Left colon (tissue), 2 donors: Measurements from ENCODE around the gene USP34. TPM values are rescaled to one million over a fixed set of nuclear protein-coding genes. Genes with fewer than 3 reads are reported as not detected.
"Not testable (repeated sequence)": the region's sequence is repeated elsewhere in the genome, so short reads cannot be mapped to it uniquely, and the experiment has no call there.

Experiments
- ATAC-seq: fragments of 200-7000 bp; cut with Tn5 transposase; one replicate; pipeline ENCODE4 v1.9.1; 2020; ENCODE audit warnings: mild to moderate bottlenecking, moderate library complexity
- DNase-seq, 2 donors: peaks; one replicate each; pipeline ENCODE4 v3.0.0-alpha.2; 2020
- intact Hi-C, 2 donors: fragments of 100-400 bp; cut with DNase I in 1 of 2; cut with micrococcal nuclease in 1 of 2; formaldehyde crosslinking; loops; one replicate each; pipeline versions ENCODE4 v1.11.2 to v1.14.0; 2022; cut with DNase I, micrococcal nuclease
- long read RNA-seq: library from polyadenylated mRNA; unstranded; transcript quantifications from one replicate; pipeline ENCODE4 v2.0.0, GENCODE V29; 2021
- total RNA-seq, 2 donors: library from RNA; stranded (reverse); fragmentation: NEBNext Ultra II Directional; extraction: Animal tissue kit (Norgen Biotek cat#: 25700); gene quantifications; one replicate each; pipeline ENCODE4 v1.2.1, GENCODE V29; 2021
- donor health status: DM: no; HTN: no; CAD: no.
- donor health status: DM: yes; HTN: yes; CAD: no.

Gene USP34
- total RNA-seq: 10 to 100 TPM; 81.3 to 89.0 TPM
- long read RNA-seq, partial matches to known transcripts: 15 of 17 reads
- long read RNA-seq, other reads (novel, unspliced or antisense): 2 of 17 reads

GRCh38 chr2:61470965-61471904 is at the start of gene USP34:
TSS of gene USP34 (minus strand) at chr2:61471087. CDS start at chr2:61470692, 395 bp downstream.
- ATAC-seq (peak; percentile 88), DNase-seq (peak; percentile 96 to 97)
- intact Hi-C loops: no loop called here

GRCh38 chr2:61520261-61520660 is 49.4 kb upstream of the USP34 start:
- DNase-seq (no peak), ATAC-seq (no peak)
- intact Hi-C loops: no loop called here

GRCh38 chr2:61512768-61513398 is 42.0 kb upstream of the USP34 start:
- intact Hi-C loops: no loop called here
- ATAC-seq (peak; percentile 95), DNase-seq (peak in 1 of 2 donors; percentile 35)

GRCh38 chr2:61510674-61511671 is 40.1 kb upstream of the USP34 start:
- DNase-seq (no peak), ATAC-seq (no peak)
- intact Hi-C loops: no loop called here

GRCh38 chr2:61504949-61505348 is 34.1 kb upstream of the USP34 start:
- intact Hi-C loops: no loop called here
- ATAC-seq: no peak
- no peak for DNase-seq

- ATAC-seq (no peak), DNase-seq (no peak)
- intact Hi-C loops: no loop called here
Observed at GRCh38 chr2:61499060-61499459, 28.2 kb upstream of the USP34 start.

- intact Hi-C loops: no loop called here
Observed at GRCh38 chr2:61493523-61493942, 22.6 kb upstream of the USP34 start.

GRCh38 chr2:61492476-61492875 is 21.6 kb upstream of the USP34 start:
- no peak for DNase-seq
- intact Hi-C loops: no loop called here
- ATAC-seq: no peak

More at GRCh38 chr2:61493523-61493942, 22.6 kb upstream of the USP34 start:
- ATAC-seq: no peak
- DNase-seq: no peak

- no peak for ATAC-seq
- no peak for DNase-seq
- intact Hi-C loops: no loop called here
Observed at GRCh38 chr2:61485281-61485680, 14.4 kb upstream of the USP34 start.

GRCh38 chr2:61478086-61478485 is 7.2 kb upstream of the USP34 start:
- no peak for ATAC-seq
- intact Hi-C loops: no loop called here
- DNase-seq: no peak

- intact Hi-C loops, ATAC-seq, DNase-seq: not testable (repeated sequence)
Observed at GRCh38 chr2:61476929-61477589, 6.2 kb upstream of the USP34 start.

- peak; percentile 23 for ATAC-seq
- intact Hi-C loops: no loop called here
Observed at GRCh38 chr2:61471905-61472805, 1.3 kb upstream of the USP34 start.

GRCh38 chr2:61470122-61470951 is 550 bp downstream of the USP34 start:
- ATAC-seq: peak; percentile 70
- intact Hi-C loops: no loop called here
- DNase-seq: peak; percentile 90 to 94

More at GRCh38 chr2:61471905-61472805, 1.3 kb upstream of the USP34 start:
- DNase-seq: peak; percentile 28 to 43

- ATAC-seq (no peak), DNase-seq (no peak)
- intact Hi-C loops: no loop called here
Observed at GRCh38 chr2:61469424-61470121, 1.3 kb downstream of the USP34 start.

GRCh38 chr2:61468231-61468630 is 2.7 kb downstream of the USP34 start:
- intact Hi-C loops, DNase-seq, ATAC-seq: not testable (repeated sequence)

- intact Hi-C loops: no loop called here
- ATAC-seq (peak; percentile 63), DNase-seq (no peak)
Observed at GRCh38 chr2:61465045-61465444, 5.8 kb downstream of the USP34 start.
